Transverse colon (tissue), 3 donors: Measurements from ENCODE around the gene ADSL.

Experiments
- POLR2A ChIP-seq: fragments of 450-650 bp; IDR thresholded peaks from one replicate; pipeline ENCODE4 v1.6.1; 2016; ENCODE audit warnings: antibody characterized with exemption, mild to moderate bottlenecking, moderate library complexity
- TF ChIP-seq, protein P1 (sequence below), 5 experiments: fragments of 200-600 bp in 3 of 5; fragments of 450-650 bp in 2 of 5; sonication (generic) in 3 of 5; IDR thresholded peaks; 1 replicate in 2 of 5; 2 replicates in 3 of 5; pipeline ENCODE4 v1.5.1; 2016 to 2017; ENCODE audit warnings: antibody characterized with exemption in 5 of 5, inconsistent platforms in 3 of 5, mild to moderate bottlenecking in 2 of 5, moderate library complexity in 1 of 5

- TF ChIP-seq, protein P1, sequence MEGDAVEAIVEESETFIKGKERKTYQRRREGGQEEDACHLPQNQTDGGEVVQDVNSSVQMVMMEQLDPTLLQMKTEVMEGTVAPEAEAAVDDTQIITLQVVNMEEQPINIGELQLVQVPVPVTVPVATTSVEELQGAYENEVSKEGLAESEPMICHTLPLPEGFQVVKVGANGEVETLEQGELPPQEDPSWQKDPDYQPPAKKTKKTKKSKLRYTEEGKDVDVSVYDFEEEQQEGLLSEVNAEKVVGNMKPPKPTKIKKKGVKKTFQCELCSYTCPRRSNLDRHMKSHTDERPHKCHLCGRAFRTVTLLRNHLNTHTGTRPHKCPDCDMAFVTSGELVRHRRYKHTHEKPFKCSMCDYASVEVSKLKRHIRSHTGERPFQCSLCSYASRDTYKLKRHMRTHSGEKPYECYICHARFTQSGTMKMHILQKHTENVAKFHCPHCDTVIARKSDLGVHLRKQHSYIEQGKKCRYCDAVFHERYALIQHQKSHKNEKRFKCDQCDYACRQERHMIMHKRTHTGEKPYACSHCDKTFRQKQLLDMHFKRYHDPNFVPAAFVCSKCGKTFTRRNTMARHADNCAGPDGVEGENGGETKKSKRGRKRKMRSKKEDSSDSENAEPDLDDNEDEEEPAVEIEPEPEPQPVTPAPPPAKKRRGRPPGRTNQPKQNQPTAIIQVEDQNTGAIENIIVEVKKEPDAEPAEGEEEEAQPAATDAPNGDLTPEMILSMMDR (IDR thresholded peaks at IDR 0.05), result no peak
- TF ChIP-seq POLR2A, result no peak
Measured at GRCh38 chr22:40345271-40345670, 1.0 kb upstream of the ADSL start.
